Central memory CD4-positive, alpha-beta T cell (primary cell): Measurements from ENCODE around the gene PYCR2.
A peak's percentile ranks its signal among the peaks of the same experiment; 100 is the strongest.
"Not testable (repeated sequence)": the region's sequence is repeated elsewhere in the genome, so short reads cannot be mapped to it uniquely, and the experiment has no call there.

ENCODE experiments used
- DNase-seq: peaks from one replicate; pipeline ENCODE4 v3.0.0; 2022

The PYCR2 gene

DNA sequence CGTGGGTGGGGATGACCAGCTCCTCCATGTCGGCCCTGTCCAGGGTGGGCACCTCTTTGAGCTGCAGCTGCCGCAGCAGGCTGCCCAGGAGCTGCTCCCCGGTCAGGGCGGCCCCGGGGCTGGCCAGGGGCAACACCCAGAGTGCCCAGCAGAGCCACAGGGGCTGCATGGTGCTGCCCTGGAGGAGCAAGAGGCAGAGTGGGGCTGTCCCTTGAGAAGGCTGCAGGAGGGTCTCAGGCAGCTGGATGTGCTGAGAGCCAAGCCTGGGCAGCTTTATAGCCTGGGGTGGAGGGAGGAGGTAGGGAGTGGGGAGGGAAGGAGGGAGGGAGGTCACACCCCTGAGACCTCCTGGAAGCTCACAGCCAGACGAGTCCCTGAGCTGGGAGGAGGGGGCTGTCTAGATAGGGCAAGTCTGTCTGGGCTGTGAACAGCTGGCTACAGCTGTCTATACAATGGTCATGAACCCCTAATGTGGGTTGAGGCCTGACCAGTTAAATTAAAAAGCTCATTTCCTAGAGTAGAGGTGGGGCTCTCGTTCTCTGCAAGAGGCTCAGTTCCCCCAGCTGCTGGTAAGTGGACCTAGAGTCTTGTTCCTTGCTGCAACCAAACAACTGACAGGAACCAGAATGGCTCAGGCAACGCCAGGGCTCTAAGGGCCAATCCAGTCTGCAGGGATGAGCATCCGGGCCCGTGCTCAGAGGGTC, 35.0 kb downstream of the PYCR2 start, which contains the start of gene LEFTY1:
Gene LEFTY1 (minus strand): TSS at position 249 of the 704 bp plus-strand sequence. CDS start 80 bp downstream, at position 169.
- no peak for DNase-seq

DNA sequence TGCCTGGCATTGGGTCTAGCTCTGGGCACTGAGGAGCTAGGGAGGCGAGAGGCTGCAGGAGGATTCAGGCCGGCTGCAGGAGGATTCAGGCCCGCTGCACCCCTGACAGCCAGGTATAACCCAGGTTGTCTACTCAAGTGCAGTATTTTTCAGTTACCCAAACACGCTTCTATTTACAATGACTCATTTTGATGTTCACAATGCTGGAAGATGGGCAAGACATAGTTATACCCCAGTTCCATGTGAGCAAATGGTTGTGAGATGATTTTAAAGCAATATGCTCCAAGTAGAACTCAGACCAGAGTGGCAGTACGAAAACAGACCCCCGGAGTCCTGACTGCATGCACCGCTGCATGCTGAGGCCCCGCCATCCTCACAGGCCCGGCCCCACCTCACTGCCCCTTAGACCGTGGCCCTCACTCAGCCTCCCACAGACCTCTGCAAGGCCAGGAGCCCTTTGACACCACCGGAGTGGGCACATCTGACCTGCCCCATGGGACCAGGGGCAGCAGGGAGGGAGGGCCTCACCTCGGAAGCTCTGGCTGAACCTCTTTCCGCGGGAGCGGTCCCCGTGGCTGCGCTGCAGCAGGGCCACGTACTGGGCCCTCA, 35.7 kb downstream of the PYCR2 start:
- no peak for DNase-seq

DNA sequence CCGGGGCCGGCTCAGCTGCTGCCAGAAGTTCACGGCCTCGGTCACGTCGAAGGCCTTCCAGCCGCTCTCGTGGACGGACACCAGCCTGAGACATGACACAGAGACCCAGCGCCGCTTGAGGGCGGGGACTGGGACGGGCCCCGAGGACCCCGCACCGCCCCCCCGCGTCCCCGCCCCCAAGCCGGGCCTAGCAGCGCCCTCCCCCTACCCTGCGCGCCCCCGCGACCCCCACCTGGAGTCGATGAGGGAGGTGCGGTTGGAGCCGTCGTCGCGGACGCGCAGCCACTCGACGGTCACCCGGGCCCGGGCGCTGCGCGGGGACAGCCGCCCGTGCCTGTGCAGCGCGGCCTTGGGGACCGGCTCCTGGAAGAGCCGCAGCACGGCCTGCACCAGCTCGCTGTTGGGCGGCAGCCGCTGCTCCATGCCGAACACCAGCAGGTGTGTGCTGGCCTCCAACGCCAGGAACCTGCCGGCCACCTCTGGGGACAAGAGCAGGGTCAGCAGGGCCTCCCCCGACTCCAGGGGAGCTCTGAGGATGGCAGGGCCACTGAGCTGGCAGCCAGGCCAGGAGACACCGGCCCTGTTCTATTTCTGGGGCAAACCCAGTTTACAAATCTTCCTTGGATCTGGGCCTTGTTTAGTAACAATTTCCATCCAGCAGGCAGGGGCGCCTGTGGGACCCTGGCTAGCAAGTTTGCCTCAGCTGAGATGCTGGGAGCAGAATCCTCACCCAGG, 36.3 kb downstream of the PYCR2 start:
- DNase-seq, result not testable (repeated sequence)

DNA sequence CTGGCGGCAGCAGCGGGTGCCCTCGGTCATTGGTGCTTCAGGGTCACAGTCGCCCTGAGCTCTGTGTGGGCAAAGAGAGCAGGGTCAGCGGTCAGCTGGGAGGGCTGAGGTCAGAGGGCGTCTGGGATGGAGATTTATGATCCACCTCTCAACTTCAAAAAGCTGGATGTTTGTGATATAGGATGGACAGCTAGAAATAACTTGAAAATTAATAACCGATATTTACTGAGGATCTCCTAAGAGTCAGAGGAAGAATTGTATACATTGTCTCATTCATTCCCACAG, 37.1 kb downstream of the PYCR2 start:
- DNase-seq, result no peak

DNA sequence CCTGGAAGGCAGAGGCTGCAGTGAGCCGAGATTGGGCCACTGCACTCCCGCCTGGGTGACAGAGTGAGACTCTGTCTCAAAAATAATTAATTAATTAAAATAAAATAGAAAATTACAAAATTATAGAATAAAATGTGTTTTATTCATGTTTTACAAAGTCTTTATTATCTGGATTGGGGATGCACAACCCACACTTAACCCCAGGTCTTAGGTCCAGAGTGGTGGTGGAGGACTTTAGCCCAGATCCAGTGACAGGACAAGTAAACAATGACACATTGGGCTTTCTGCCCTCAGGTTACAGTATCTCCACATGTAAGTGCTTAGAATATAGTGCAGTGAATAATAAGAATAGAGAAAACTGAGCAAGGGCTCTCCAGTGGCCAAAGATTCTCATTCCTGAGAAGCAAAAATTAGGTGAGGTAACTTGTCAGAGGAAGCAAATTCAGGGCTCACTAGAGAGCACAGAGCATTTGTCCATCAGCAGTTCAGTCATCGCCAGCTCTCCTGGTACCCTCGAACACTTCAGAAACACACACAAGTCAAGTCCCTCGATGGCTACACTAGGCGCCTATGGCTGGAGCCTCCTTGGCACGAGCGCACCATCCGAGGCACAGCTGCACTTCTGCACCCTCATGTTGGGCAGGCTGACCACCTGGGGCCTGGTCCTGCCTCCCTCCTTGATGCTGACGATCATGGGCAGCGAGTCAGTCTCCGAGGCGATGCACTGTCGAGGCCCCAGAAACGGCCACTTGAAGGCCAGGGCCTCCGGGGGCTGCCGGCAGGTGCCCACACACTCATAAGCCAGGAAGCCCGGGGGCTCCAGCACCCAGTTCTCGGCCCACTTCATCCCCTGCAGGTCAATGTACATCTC, 37.7 kb downstream of the PYCR2 start:
- no peak for DNase-seq

DNA sequence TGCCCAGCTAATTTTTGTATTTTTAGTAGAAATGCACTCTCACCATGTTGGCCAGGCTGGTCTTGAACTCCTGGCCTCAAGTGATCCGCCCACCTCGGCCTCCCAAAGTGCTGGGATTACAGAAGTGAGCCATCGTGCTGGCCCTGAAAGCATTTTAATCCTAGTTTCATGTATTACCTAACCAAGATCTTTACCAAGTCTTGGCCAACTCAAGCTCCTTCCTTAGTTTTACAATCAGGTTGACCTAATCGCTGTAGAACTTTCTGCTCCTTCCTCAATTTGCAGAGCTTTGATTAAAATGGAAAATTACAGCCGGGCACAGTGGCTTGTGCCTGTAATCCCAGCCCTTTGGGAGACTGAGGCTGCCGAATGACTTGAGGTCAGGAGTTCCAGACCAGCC, 38.7 kb downstream of the PYCR2 start:
- DNase-seq, result no peak

DNA sequence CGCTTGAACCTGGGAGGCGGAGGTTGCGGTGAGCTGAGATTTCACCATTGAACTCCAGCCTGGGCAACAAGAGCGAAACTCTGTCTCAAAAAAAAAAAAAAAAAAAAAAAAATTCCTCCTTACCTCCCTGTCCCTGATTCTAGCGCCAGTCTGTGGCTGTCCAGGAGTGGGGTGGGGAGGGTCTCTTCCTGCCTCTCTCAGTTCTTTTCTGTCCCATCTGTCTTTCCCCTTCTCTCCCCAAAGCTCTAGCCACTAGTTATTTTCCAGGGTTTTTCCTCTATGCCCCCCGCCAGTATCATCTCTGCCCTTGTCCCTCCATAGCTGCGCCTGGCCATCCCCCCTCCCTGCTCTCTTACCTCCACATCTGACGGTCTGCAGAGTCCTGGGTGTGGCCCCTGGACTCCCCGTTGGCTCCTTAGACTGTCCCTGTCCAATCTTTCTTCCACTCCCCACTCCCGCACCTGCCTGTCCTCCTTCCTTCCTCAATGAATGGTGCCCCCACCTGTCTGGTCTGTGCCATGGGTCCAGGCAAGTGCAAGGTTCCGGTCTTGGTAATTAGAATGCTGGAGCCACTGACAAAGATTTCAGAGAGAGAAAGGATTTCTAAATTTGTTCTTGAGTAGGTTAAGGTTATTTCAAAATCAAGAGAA, 40.3 kb downstream of the PYCR2 start:
- DNase-seq, result no peak

DNA sequence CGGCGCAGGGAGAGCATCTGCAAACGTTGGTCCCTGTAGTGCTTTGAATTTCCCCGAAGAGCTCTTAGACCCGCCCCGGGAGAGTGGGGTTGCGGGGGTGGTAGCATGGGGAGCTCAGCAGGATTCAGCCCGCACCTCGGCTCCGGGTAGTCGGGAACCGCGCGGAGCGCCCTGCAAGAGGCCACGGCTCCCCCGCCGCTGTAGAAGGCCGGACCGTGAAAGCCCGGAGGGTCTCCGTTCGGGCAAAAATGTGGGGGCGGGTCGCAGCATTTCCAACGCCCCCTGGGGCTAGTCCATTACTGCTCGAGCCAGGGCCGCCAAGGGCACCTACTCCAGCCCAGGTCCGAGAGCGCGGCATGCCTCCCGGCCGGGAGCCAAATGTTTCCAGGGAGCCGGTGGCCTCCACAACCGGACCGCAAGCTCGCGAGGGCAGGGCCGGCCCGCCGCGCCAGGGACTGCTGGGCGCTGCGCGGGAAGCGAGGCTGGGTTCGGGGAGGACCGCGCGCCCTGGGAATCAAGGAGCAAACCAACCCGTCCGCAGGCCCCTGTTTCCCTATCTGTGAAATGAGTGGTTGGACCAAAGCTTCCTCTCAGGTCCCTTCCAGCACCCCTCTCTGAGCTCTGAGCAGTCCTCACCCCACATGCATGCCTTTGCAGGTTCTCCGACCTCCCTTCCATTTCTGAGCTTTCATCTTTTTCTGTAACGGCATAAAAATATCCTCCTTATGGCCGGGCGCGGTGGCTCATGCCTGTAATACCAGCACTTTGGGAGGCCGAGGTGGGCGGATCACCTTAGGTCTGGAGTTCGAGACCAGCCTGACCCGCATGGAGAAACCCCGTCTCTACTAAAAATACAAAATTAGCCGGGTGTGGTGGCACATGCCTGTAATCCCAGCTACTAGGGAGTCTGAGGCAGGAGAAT, 41.1 kb downstream of the PYCR2 start:
- DNase-seq, result peak; percentile 14

DNA sequence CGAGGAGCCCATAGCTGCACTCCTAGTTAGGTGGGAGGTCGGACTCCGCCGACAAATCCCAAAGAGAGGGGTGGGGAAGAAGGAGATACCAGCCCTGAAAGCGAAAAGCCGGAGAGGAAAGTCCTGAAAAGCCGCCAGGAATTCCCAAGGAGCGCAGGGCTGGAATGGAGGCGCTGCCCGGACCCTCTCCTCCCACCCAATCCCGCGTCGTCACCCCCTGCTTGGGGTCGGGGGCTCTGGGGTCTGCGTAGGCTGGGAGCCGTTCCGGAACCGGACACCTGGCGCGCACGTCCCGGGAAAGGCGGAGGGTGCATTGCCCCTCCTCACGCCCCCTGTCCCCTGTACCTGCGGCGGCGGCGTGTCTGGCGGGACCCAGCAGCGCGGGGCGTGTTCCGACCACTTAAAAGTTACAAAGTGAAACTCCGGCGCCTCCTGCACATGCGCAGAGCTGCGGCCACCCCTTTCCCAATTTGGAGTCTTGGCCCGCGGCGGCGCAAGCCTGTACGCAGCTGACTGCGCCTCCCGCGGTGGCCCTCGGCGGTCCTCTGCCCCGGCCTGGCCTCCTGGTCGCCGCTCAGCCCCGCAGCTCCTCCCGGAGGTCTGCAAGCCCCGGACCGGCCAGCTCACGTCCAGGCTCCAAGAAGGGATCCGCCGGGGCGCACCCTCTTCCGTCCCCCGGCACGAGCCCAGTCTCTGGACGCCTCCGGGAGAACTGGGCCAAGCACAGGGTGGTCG, 41.9 kb downstream of the PYCR2 start, which contains the start of gene TMEM63A:
Gene TMEM63A (minus strand): TSS at position 422 of the 735 bp plus-strand sequence. CDS start 4,800 bp downstream, outside the sequence.
- peak; percentile 88 for DNase-seq

DNA sequence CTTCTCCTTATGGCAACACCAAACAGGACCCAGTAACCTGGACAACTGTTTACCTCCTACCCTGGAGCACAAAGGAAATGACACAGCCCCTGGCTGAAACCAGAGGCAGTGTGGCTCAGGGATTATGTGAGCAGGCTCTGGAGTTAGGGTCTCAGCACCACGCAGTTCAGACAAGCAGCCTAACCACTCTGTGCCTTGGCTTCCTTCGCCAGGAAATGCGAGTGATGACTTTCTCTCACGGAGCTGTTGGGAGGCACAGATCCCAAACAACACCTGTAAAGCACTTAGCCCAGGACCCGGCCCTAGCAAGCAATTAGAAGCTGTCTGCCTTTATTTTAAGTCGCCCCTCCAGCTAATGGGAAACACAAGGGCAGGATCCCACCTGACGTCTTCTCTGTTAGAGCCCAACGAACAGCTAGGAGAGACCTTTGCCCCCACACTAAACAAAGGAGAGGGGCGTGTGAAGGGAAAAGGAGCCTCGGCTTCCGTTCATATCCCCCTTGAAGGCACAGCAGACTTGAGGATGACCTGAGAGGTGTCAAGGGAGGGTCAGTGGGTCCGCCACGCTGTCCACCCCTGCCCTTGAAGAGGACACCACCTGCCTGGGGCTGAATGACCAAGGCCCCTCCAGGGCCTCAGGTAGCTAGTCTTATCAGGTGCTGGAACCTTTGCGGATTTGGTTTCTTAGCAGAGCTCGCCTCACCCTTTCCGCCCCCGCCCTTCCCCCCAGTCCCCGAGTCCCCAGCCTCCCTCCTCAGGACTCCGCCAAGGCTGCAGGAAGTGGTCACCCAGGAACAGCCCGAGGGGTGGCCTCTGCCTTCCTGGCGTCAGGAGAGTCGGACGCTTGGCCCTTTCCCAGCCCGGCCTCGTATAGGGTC, 42.7 kb downstream of the PYCR2 start:
- DNase-seq, result peak; percentile 49

DNA sequence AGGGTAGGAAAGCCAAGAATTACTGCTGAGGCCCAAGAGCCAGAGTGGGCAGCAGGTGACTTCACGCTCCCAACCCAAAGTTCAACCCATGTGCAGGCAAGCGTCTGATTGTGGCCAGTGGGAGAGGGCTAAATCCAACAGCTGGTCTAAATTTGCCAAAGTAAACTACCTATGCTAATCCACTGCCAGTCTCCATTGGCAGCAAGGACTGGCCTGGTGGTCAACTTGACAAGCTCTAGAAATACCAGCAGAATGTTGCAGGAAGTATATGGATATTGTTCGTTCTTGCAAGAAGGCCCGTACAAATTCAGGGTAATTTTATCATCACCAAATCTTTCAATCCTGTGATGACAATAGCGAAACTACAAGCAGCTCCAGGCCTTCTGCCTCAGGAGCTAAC, 43.4 kb downstream of the PYCR2 start:
- no peak for DNase-seq

DNA sequence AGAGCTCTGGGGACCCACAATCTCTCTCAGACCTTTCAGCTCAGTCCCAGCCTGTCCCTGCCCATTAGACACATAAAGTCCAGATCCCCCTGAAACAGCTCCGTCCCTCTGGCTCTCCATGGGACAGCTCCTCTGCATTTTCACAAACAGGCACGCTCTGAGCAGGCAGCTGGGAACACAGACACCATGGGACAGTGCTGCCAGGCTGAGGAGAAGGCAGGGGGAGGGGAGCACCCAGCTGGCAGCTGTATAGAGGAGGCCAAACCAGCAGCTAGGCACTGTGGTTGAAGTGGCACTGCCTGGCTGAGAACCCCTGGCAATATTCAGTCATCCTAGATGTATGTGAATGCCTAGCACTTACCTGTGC, 43.8 kb downstream of the PYCR2 start:
- DNase-seq, result no peak

DNA sequence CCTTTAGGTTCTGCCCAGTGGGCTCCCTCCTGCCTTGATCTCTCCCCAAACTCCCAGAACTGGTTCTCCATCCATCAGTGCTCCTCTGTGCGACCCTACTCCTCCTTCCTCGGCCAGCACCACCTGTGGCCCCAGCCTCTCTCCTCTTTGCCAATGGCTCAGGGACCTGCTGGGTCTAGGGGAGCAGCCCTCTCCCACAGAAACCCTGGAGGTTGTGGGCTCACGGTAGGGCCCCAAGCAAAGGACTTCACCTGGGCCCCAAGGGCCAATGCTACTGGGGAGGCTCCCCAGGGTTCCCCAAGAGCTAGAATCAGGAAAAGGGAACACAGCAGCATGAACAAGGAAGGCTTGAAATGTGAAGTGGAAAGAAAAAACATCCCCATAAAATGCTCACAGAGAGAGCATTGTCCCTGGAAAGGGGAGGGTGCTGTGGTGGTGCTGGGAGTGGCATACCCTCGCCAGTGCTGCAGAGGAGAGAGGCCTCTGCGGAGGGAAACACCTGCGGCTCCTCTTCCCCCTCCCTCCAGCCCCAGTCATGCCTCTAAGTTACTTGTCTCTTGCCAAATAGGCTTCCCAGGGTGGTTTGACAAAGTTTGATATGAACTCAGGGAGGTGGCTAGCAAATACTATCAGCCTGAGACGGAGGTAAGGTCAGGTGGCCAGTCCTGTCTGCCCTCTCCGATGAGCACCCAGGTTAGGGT, 44.4 kb downstream of the PYCR2 start:
- no peak for DNase-seq

DNA sequence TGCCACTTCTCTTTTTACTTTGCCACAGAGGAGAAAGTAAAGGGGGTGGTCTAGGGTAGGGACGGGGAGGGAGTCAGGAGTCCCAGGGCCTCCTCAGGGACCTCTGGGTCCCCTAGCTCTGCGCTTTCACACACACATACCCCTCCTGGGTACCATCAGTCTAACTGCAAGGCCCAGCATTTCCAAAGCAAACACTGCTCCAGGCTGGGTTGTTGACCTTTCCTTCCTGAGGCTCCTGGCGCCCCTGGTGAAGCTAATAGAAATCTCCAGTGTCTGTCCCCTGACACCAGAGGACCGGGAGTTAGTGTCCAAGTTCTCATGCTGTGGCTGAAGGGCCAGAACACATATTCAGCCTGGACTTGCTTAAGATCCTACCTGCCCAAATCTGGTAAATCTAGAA, 45.8 kb downstream of the PYCR2 start:
- no peak for DNase-seq

DNA sequence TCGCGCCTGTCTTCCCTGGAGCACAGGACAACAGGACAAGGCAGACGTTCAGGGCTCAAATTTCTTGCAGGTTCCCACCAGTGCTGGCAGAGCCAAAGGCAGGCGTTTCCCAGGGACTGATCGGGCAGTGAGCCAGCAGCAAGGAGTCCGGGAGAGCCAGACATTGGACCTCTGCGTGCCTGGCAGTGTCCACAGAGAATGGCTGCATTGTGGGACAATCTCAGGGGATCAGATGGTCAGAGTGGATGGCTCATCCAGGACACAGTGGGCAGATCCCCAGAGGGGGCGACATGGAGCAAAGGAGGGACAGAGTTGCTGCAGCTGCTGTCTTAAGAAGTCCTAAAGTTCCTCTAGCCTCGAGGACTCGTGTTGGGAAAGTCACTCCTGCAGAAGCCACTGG, 46.5 kb downstream of the PYCR2 start:
- peak; percentile 13 for DNase-seq

DNA sequence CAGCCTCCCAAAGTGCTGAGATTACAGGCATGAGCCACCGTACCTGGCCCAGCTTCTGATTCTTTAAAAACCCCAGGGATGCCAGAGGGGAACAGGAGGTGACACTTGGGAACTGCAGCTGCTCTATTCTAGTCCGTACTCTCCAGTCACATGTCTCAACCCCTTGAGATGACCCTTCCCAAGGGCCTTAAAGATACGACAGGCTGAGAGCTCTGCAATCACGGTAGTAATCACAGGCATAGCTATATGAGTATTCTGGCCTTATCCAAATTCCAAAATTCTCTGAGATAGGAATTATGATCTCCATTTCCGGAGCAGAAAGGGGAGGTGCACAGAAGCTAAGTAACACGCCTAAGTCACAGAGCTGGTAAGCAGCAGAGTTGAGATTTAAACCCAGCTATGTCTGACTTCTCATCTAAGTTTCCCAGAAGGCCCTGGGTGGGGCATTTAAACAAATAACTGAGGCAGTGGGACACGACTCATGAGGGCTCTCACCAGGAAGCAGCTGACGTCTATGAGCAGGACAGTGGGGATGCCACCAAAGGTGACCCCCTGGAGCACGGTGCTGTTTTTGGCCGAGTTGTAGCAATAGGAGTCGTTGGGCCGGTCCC, 47.0 kb downstream of the PYCR2 start:
- DNase-seq, result no peak

DNA sequence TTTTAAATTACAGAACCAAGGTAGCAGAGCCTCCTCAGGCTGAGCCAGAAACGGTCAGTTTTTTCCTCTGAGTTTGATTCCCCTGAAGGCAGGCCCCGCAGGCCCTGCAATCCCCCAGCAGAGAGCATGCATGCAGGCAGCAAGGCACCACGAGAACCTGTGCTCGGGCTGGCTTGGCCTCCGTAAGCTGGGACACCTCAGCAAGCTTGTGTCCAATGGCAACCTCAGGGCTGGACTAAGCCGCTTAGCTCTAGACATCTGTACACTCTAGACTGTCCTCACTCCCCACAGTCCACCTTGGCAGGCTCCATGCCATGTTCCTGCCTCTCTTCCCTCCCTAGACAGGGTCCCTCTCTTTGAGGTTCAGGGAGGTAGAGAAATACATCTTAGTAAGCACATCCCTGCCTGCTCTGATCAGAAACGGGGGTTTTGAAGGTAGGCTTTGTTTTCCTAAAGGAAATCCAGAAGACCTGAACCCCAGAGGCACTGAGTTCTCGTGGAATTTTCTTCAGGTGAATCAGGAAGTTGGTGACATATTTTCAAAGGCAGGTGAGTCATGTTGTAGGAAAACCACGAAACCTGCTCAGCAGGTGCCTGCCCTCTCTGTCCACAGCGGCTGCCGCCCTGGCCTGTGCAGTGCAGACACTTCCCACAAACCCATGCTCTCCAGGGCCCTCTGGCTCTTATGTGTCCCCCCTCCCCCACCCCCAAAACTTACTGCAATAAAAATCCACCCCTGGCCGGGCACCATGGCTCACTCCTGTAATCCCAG, 48.8 kb downstream of the PYCR2 start:
- DNase-seq, result no peak

DNA sequence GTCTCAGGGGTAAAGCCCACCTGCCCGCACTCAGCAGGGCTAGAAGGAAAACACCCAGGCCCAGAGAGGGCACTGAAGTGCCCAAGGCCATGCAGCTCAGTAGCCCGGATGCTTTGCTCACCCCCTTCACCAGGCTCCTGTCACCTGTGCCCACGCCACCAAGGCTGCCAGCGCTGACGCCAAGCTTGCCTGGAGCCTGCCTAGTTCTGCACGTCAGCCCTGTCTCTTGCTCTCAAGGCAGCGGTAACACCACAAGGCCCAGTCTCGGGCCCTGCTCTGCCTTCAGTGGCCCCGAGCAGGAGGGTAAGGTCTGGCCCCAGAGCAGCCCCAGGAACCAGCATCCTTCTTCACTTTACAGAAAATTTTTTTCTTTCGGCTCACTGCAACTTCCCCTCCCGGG, 49.6 kb downstream of the PYCR2 start:
- DNase-seq, result no peak
